B cell (primary cell): Measurements from ENCODE around the gene TEX51. TPM values are rescaled to one million over a fixed set of nuclear protein-coding genes. Genes with fewer than 3 reads are reported as not detected.

Experiments used
- ATAC-seq: fragments of 200-7000 bp; cut with Tn5 transposase; one replicate; pipeline ENCODE4 v1.10.0; 2021; ENCODE audit warnings: low read depth, mild to moderate bottlenecking, moderate number of reproducible peaks, moderate library complexity
- CTCF ChIA-PET: fragments of 350-600 bp; sonication (Branson Sonifier 250); formaldehyde crosslinking; loops from one replicate; lab custom pipeline; 2021; ENCODE audit warnings: antibody characterized with exemption, inconsistent platforms; lab: Charles Lee
- POLR2A ChIA-PET: fragments of 350-600 bp; sonication (Branson Sonifier 250); formaldehyde crosslinking; loops from one replicate; lab custom pipeline; 2021; ENCODE audit warnings: antibody characterized with exemption; lab: Charles Lee
- DNase-seq: peaks from one replicate; pipeline ENCODE4 v3.0.0; 2013
- H2AFZ ChIP-seq: 2 replicates; pipeline ENCODE4 v1.6.1; 2012; ENCODE audit warnings: mild to moderate bottlenecking, low read depth, low read length; ENCODE audit not compliant: insufficient read depth, poor library complexity, severe bottlenecking
- H3K27ac ChIP-seq, 2 donors: 1 replicate in 1 of 2; 2 replicates in 1 of 2; pipeline ENCODE4 v1.5.1; 2012 to 2013; ENCODE audit warnings: low read length in 2 of 2, mild to moderate bottlenecking in 2 of 2, moderate library complexity in 1 of 2
- H3K27me3 ChIP-seq, 4 experiments: fragments of 200-600 bp in 1 of 4; sonication (generic) in 1 of 4; replicated peaks in 1 of 4; 1 replicate in 2 of 4; 2 replicates in 2 of 4; pipeline versions ENCODE4 v1.6.1 to v1.7.0; 2013 to 2016; ENCODE audit warnings: low read length in 3 of 4, mild to moderate bottlenecking in 2 of 4, mixed read lengths in 1 of 4, moderate library complexity in 1 of 4; ENCODE audit not compliant: insufficient read depth in 4 of 4, control insufficient read depth in 3 of 4; ENCODE audit errors: control extremely low read depth in 1 of 4
- H3K36me3 ChIP-seq, 2 experiments: replicated peaks in 1 of 2; 1 replicate in 1 of 2; 2 replicates in 1 of 2; pipeline versions ENCODE4 v1.6.1 to v1.7.1; 2013; ENCODE audit warnings: low read length in 1 of 2; ENCODE audit not compliant: insufficient read depth in 2 of 2, control insufficient read depth in 1 of 2; ENCODE audit errors: control extremely low read depth in 1 of 2, extremely low read depth in 1 of 2
- H3K4me1 ChIP-seq, 2 donors: fragments of 200-600 bp in 1 of 2; sonication (generic) in 1 of 2; 1 replicate in 1 of 2; 2 replicates in 1 of 2; pipeline versions ENCODE4 v1.5.1 to v1.6.1; 2013 to 2017; ENCODE audit warnings: low read length in 2 of 2; ENCODE audit not compliant: control insufficient read depth in 2 of 2, insufficient read depth in 2 of 2
- H3K4me2 ChIP-seq: replicated peaks from 2 replicates; pipeline ENCODE3; 2012; ENCODE audit warnings: mild to moderate bottlenecking, low read depth, low read length; ENCODE audit not compliant: poor library complexity, severe bottlenecking
- H3K4me3 ChIP-seq, 5 experiments: fragments of 200-600 bp in 1 of 5; sonication (generic) in 1 of 5; 1 replicate in 3 of 5; 2 replicates in 2 of 5; pipeline versions ENCODE4 v1.5.1 to v1.7.0; 2011 to 2016; ENCODE audit warnings: low read length in 4 of 5, mild to moderate bottlenecking in 4 of 5, low read depth in 2 of 5, control low read depth in 1 of 5, moderate library complexity in 1 of 5; ENCODE audit not compliant: insufficient read depth in 1 of 5; ENCODE audit errors: control extremely low read depth in 1 of 5, extremely low read depth in 1 of 5
- H3K79me2 ChIP-seq: fragments of 200-600 bp; sonication (generic); one replicate; pipeline ENCODE4 v1.6.0; 2016; ENCODE audit warnings: low read length; ENCODE audit not compliant: control insufficient read depth, insufficient read depth
- H3K9ac ChIP-seq: fragments of 200-600 bp; sonication (generic); 2 replicates; pipeline ENCODE4 v1.6.1; 2017; ENCODE audit warnings: mild to moderate bottlenecking, low read length, moderate library complexity
- H3K9me3 ChIP-seq, 3 donors: one replicate each; pipeline versions ENCODE4 v1.6.1 to v1.7.1; 2013; ENCODE audit warnings: low read length in 2 of 3; ENCODE audit not compliant: control insufficient read depth in 2 of 3, insufficient read depth in 1 of 3; ENCODE audit errors: control extremely low read depth in 1 of 3
- H4K20me1 ChIP-seq: 2 replicates; pipeline ENCODE4 v1.6.0; 2012; ENCODE audit warnings: mild to moderate bottlenecking, low read length; ENCODE audit not compliant: insufficient read depth, control insufficient read depth, poor library complexity, severe bottlenecking
- H3K27ac Mint-ChIP-seq: one replicate; pipeline ENCODE4 v1.8.0; 2021; ENCODE audit warnings: mixed read lengths
- H3K27me3 Mint-ChIP-seq: one replicate; pipeline ENCODE4 v1.8.0; 2021; ENCODE audit warnings: mixed read lengths
- H3K4me1 Mint-ChIP-seq: one replicate; pipeline ENCODE4 v1.8.0; 2021; ENCODE audit warnings: mixed read lengths
- H3K4me3 Mint-ChIP-seq: one replicate; pipeline ENCODE4 v1.8.0; 2021; ENCODE audit warnings: mixed read lengths
- H3K9me3 Mint-ChIP-seq: one replicate; pipeline ENCODE4 v1.8.0; 2022; ENCODE audit warnings: mixed read lengths; ENCODE audit not compliant: insufficient read depth
- EZH2 ChIP-seq: IDR thresholded peaks from 2 replicates; pipeline ENCODE4 v1.6.1; 2012; ENCODE audit warnings: borderline replicate concordance, low read depth, mild to moderate bottlenecking, moderate library complexity, low read length; ENCODE audit not compliant: insufficient read depth, poor library complexity, severe bottlenecking
- WGBS: methylation state at CpG from one replicate; pipeline ENCODE4 v1.1.5; 2013; ENCODE audit warnings: missing lambda C conversion rate; ENCODE audit not compliant: insufficient coverage; 5-methylcytosine and 5-hydroxymethylcytosine counted together
- intact Hi-C: fragments of 100-400 bp; cut with micrococcal nuclease; formaldehyde crosslinking; loops from one replicate; pipeline ENCODE4 v1.10.0; 2022
- polyA plus RNA-seq: library from polyadenylated mRNA; depleted of rRNA; stranded (reverse); fragments of >200 nt; gene quantifications from 2 replicates; pipeline ENCODE4 v1.2.3, GENCODE V29; 2012
- total RNA-seq, 2 donors: library from RNA; stranded (reverse); fragments of 120-200 nt in 1 of 2; gene quantifications; 1 replicate in 1 of 2; 2 replicates in 1 of 2; pipeline versions ENCODE4 v1.2.3 to v1.2.4, GENCODE V29; 2013 to 2022
- TF ChIP-seq, protein P1 (sequence below): fragments of 200-600 bp; IDR thresholded peaks from one replicate; pipeline ENCODE4 v1.8.0; 2022; ENCODE audit warnings: antibody characterized with exemption, mild to moderate bottlenecking

The TEX51 gene
- total and polyA plus RNA-seq, 2 donors (not counting 1 experiment from before 2014, with no cell fraction given) = not detected

DNA sequence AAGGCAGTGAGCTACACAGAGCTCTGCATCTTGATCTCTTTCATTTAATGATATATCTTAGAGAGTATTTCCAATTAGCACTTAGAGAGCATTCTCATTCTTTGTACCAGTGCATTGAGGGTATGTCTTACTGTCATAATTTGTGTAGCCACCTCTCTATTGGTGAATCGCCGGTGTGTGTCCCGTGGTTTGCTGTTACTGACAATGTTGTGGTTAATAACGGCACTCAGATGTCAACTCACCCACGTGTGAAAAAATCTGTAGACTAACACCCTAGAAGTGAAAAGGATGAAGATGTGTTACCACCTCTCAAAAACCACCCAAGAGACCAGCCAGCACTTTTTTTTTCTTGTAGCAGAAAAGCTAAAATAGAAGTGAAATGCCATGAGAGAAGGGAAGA, 37.1 kb downstream of the TEX51 start:
- H3K27me3 ChIP-seq = peaks cover 0 to 16% (median 2%) of the 10 kb centered on the region in 4 experiments
- H3K9ac ChIP-seq = no peak overlapping the region
- Mint-ChIP-seq H3K4me3 (no peak overlapping the region), H3K27ac (no peak overlapping the region), H3K9me3 (no peaks in the 10 kb centered on the region), H3K27me3 (peaks cover 19% of the 10 kb centered on the region), H3K4me1 (peaks cover 7% of the 10 kb centered on the region)
- no peak for TF ChIP-seq EZH2
- TF ChIP-seq, protein P1, sequence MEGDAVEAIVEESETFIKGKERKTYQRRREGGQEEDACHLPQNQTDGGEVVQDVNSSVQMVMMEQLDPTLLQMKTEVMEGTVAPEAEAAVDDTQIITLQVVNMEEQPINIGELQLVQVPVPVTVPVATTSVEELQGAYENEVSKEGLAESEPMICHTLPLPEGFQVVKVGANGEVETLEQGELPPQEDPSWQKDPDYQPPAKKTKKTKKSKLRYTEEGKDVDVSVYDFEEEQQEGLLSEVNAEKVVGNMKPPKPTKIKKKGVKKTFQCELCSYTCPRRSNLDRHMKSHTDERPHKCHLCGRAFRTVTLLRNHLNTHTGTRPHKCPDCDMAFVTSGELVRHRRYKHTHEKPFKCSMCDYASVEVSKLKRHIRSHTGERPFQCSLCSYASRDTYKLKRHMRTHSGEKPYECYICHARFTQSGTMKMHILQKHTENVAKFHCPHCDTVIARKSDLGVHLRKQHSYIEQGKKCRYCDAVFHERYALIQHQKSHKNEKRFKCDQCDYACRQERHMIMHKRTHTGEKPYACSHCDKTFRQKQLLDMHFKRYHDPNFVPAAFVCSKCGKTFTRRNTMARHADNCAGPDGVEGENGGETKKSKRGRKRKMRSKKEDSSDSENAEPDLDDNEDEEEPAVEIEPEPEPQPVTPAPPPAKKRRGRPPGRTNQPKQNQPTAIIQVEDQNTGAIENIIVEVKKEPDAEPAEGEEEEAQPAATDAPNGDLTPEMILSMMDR = no peak
- no peaks in the 10 kb centered on the region for H3K36me3 ChIP-seq
- CTCF ChIA-PET = no interaction called here
- POLR2A ChIA-PET = no interaction called here
- ATAC-seq = no peak
- peaks cover 0 to 19% (median 0%) of the 10 kb centered on the region in 3 donors for H3K9me3 ChIP-seq
- intact Hi-C loops = no loop called here
- no peak overlapping the region for H3K4me2 ChIP-seq
- H2AFZ ChIP-seq = peak overlapping the region; percentile 13
- no peaks in the 10 kb centered on the region for H4K20me1 ChIP-seq
- H3K79me2 ChIP-seq = no peaks in the 10 kb centered on the region
- WGBS = no CpG with 5 or more reads among the region's 5 CpGs
- peaks cover 3 to 7% of the 10 kb centered on the region in 2 donors for H3K4me1 ChIP-seq
- no peak overlapping the region for H3K4me3 ChIP-seq
- H3K27ac ChIP-seq = no peak overlapping the region
- no peak for DNase-seq

DNA sequence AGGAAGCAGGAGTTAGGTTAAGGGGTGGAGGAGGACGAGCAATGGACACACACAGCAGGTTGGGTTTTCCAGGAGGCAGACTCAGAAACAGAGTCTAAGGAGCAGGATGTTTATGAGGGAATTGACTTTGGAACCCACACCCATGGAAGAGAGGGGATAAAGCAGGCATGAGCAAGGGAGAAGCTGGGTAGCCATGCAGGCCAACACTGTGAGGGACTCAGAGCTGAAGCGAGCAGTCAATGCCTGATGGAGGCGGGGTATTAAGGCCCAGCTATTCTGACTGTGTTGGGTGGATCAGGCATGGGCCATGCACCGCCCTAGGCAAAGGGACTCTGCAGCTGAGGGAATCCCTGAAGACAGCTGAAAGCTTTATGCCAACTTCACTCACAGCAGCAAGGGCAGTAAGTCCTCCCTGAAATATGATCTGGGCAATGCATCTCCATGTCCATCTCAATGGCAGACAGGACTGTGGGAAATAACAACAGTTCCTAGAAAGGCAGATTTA, 37.6 kb downstream of the TEX51 start:
- ATAC-seq = no peak
- no peak for DNase-seq
- Histone ChIP-seq H3K36me3 (no peaks in the 10 kb centered on the region), H3K27me3 (peaks cover 0 to 11% (median 2%) of the 10 kb centered on the region in 4 experiments), H3K9me3 (peaks cover 0 to 14% (median 0%) of the 10 kb centered on the region in 3 donors), H3K79me2 (no peaks in the 10 kb centered on the region), H3K27ac (no peak overlapping the region), H3K4me2 (no peak overlapping the region), H2AFZ (peak overlapping the region; percentile 13), H3K4me3 (no peak overlapping the region), H4K20me1 (no peaks in the 10 kb centered on the region), H3K4me1 (peaks cover 3 to 7% of the 10 kb centered on the region in 2 donors), H3K9ac (no peak overlapping the region)
- H3K4me1 Mint-ChIP-seq = peaks cover 7% of the 10 kb centered on the region
- TF ChIP-seq EZH2 = no peak
- TF ChIP-seq, protein P1 = no peak
- ChIA-PET POLR2A (no interaction called here), CTCF (no interaction called here)
- no peaks in the 10 kb centered on the region for H3K9me3 Mint-ChIP-seq
- peaks cover 19% of the 10 kb centered on the region for H3K27me3 Mint-ChIP-seq
- intact Hi-C loops = no loop called here
- WGBS = 84% methylated on average over 4 of the region's 4 CpGs
- no peak overlapping the region for H3K4me3 Mint-ChIP-seq
- H3K27ac Mint-ChIP-seq = no peak overlapping the region
